ENCODE data around the gene SBNO2.

The SBNO2 gene

DNA sequence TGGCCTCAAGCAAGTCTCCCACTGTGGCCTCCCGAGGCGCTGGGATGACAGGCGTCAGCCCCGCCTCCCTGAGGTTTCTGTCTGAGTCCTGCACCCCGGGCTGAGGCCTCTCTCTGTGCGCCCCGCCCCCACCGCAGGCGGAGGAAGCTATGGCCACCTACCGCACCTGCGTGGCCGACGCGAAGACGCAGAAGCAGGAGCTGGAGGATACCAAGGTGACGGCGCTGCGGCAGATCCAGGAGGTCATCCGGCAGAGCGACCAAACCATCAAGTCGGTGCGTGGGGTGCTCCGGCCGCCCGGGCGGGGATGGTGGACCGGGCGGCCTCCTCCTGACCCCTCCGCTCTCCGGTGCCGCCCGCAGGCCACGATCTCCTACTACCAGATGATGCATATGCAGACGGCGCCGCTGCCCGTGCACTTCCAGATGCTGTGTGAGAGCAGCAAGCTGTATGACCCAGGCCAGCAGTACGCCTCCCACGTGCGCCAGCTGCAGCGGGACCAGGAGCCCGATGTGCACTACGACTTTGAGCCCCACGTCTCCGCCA lies 94.4 kb downstream of the SBNO2 start:
- no peaks in the 10 kb centered on the region for H3K9me3 ChIP-seq (replicated peaks; ENCODE audit: low read length)
- H3K4me3 ChIP-seq (ENCODE audit: low read length), result no peak overlapping the region
- no peaks in the 10 kb centered on the region for H3K36me3 ChIP-seq (ENCODE audit: insufficient read depth, low read length)
- H3K27me3 ChIP-seq (ENCODE audit: control insufficient read depth, insufficient read depth, low read length), result peaks cover 6% of the 10 kb centered on the region
- no peak overlapping the region for H3K4me2 ChIP-seq (ENCODE audit: low read length)
- H3K4me1 ChIP-seq (ENCODE audit: control insufficient read depth, insufficient read depth, low read length), result peaks cover 9% of the 10 kb centered on the region
- no peak overlapping the region for H3K9ac ChIP-seq (ENCODE audit: low read depth, low read length)

- H3K4me2 ChIP-seq (ENCODE audit: low read length), result no peak overlapping the region
- H3K36me3 ChIP-seq (ENCODE audit: insufficient read depth, low read length), result no peaks in the 10 kb centered on the region
- no peak overlapping the region for H3K4me3 ChIP-seq (ENCODE audit: low read length)
- H3K9ac ChIP-seq (ENCODE audit: low read depth, low read length), result no peak overlapping the region
- no peaks in the 10 kb centered on the region for H3K9me3 ChIP-seq (replicated peaks; ENCODE audit: low read length)
- peaks cover 10% of the 10 kb centered on the region for H3K27me3 ChIP-seq (ENCODE audit: control insufficient read depth, insufficient read depth, low read length)
- peaks cover 4% of the 10 kb centered on the region for H3K4me1 ChIP-seq (ENCODE audit: control insufficient read depth, insufficient read depth, low read length)
Measured at GRCh38 chr19:1076951-1077350, 97.1 kb downstream of the SBNO2 start.

- peaks cover 4% of the 10 kb centered on the region for H3K4me1 ChIP-seq (ENCODE audit: control insufficient read depth, insufficient read depth, low read length)
- no peak overlapping the region for H3K4me3 ChIP-seq (ENCODE audit: low read length)
- H3K9ac ChIP-seq (ENCODE audit: low read depth, low read length), result no peak overlapping the region
Measured at GRCh38 chr19:1076046-1076386, 98.1 kb downstream of the SBNO2 start.

GRCh38 chr19:1074544-1075283 lies 99.4 kb downstream of the SBNO2 start:
- Histone ChIP-seq H3K4me2 (ENCODE audit: low read length) (no peak overlapping the region), H3K4me3 (ENCODE audit: low read length) (no peak overlapping the region), H3K9me3 (replicated peaks; ENCODE audit: low read length) (no peaks in the 10 kb centered on the region), H3K36me3 (ENCODE audit: insufficient read depth, low read length) (no peaks in the 10 kb centered on the region), H3K9ac (ENCODE audit: low read depth, low read length) (no peak overlapping the region), H3K27me3 (ENCODE audit: control insufficient read depth, insufficient read depth, low read length) (peaks cover 24% of the 10 kb centered on the region), H3K4me1 (ENCODE audit: control insufficient read depth, insufficient read depth, low read length) (peaks cover 4% of the 10 kb centered on the region)

More at GRCh38 chr19:1076046-1076386, 98.1 kb downstream of the SBNO2 start:
- Histone ChIP-seq H3K36me3 (ENCODE audit: insufficient read depth, low read length) (no peaks in the 10 kb centered on the region), H3K4me2 (ENCODE audit: low read length) (no peak overlapping the region), H3K9me3 (replicated peaks; ENCODE audit: low read length) (no peaks in the 10 kb centered on the region), H3K27me3 (ENCODE audit: control insufficient read depth, insufficient read depth, low read length) (peaks cover 17% of the 10 kb centered on the region)

DNA sequence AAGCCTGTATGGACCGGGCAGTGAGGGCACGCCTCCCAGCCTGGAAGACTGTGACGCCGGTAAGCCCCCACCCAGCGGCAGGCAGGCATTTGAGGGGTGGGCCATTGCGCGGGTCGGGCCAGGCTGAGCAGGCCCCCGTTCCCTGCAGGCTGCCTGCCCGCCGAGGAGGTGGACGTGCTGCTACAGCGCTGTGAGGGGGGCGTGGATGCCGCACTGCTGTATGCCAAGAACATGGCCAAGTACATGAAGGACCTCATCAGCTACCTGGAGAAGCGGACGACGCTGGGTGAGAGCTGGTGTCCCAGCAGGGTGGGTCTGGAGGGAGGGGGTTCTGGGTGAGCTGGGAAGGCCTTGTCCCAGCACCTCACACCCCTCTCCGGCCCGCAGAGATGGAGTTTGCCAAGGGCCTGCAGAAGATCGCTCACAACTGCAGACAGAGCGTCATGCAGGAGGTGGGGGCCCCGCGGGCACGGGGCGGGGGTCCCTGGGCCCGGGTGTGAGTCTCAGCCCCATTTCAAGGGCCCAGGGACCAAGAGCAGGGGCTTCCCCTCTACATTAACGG lies 100.0 kb downstream of the SBNO2 start:
- no peak overlapping the region for H3K4me3 ChIP-seq (ENCODE audit: low read length)
- H3K36me3 ChIP-seq (ENCODE audit: insufficient read depth, low read length), result no peaks in the 10 kb centered on the region

DNA sequence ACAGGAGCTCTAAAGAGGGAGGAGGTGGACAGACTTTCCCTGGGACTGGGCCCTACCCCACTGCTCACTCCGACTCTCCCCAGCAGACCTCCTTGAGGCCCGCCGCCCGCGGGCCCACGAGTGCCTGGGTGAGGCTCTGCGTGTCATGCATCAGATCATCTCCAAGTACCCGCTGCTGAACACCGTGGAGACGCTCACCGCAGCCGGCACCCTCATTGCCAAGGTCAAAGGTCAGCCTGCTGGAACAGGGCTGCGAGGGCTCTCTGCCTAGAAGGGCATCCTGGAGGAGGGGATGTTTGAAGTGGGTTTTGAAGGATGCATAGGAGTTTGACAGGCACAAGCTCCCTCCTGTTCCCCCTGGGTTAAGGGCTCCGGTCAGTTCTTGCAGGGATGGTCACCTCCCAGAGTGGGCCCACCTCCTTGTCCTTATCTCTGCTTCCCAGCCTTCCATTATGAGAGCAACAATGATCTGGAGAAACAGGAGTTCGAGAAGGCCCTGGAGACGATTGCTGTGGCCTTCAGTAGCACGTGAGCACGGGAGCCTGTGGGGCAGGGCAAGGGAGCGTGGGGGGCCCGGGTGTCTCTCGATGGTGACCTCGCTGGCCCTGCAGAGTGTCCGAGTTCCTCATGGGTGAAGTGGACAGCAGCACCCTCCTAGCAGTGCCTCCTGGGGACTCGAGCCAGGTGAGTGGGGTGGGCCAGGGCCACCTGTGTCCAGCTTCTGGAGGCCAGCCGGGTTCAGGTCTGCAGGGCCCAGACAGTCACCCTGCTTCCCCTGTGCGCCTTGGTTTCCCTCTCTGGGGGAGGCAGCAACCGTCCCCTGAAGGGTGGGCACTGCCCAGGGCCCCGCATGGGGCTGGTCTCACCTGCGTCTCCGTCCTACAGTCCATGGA lies 100.8 kb downstream of the SBNO2 start:
- Histone ChIP-seq H3K9ac (ENCODE audit: low read depth, low read length) (no peak overlapping the region), H3K4me2 (ENCODE audit: low read length) (no peak overlapping the region), H3K36me3 (ENCODE audit: insufficient read depth, low read length) (no peaks in the 10 kb centered on the region), H3K4me1 (ENCODE audit: control insufficient read depth, insufficient read depth, low read length) (peaks cover 4% of the 10 kb centered on the region), H3K27me3 (ENCODE audit: control insufficient read depth, insufficient read depth, low read length) (peaks cover 37% of the 10 kb centered on the region), H3K9me3 (replicated peaks; ENCODE audit: low read length) (no peaks in the 10 kb centered on the region), H3K4me3 (ENCODE audit: low read length) (no peak overlapping the region)

More for the DNA sequence above, 100.0 kb downstream of the SBNO2 start:
- Histone ChIP-seq H3K27me3 (ENCODE audit: control insufficient read depth, insufficient read depth, low read length) (peaks cover 30% of the 10 kb centered on the region), H3K9ac (ENCODE audit: low read depth, low read length) (no peak overlapping the region), H3K4me1 (ENCODE audit: control insufficient read depth, insufficient read depth, low read length) (peaks cover 4% of the 10 kb centered on the region), H3K9me3 (replicated peaks; ENCODE audit: low read length) (no peaks in the 10 kb centered on the region), H3K4me2 (ENCODE audit: low read length) (no peak overlapping the region)

DNA sequence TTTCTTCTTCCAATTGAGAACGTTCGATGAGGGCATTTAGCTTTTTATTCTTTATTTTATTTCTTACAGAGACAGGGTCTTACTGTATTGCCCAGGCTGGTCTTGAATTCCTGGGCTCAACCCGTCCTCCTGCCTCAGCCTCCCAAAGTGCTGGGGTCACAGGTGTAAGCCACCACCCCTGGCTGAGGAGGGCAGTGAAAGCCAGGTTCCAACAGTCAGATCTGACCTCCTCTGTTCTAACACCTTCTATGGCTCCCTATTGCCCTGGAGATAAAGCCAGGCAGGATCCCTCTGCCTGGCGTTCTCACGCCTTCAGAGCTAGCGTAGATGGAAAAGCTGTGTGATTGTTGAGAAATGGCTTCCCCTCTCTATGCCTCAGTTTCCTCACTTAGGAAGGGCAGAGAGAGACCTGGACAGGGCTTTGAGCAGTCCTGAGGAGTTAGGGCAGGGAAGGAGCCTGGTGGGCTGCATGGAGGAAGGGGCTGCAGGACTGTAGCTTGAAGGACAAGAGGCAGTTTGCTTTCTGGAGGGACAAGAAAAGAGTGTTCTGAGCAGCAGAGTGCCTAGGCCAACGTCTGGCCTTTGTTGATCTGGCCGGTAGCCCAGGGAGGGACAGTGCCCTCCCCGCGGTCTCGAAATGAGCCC lies 101.6 kb downstream of the SBNO2 start:
- Histone ChIP-seq H3K36me3 (ENCODE audit: insufficient read depth, low read length) (no peaks in the 10 kb centered on the region), H3K4me2 (ENCODE audit: low read length) (no peak overlapping the region), H3K9me3 (replicated peaks; ENCODE audit: low read length) (no peaks in the 10 kb centered on the region), H3K4me3 (ENCODE audit: low read length) (no peak overlapping the region), H3K4me1 (ENCODE audit: control insufficient read depth, insufficient read depth, low read length) (peaks cover 4% of the 10 kb centered on the region), H3K9ac (ENCODE audit: low read depth, low read length) (no peak overlapping the region), H3K27me3 (ENCODE audit: control insufficient read depth, insufficient read depth, low read length) (peaks cover 41% of the 10 kb centered on the region)

DNA sequence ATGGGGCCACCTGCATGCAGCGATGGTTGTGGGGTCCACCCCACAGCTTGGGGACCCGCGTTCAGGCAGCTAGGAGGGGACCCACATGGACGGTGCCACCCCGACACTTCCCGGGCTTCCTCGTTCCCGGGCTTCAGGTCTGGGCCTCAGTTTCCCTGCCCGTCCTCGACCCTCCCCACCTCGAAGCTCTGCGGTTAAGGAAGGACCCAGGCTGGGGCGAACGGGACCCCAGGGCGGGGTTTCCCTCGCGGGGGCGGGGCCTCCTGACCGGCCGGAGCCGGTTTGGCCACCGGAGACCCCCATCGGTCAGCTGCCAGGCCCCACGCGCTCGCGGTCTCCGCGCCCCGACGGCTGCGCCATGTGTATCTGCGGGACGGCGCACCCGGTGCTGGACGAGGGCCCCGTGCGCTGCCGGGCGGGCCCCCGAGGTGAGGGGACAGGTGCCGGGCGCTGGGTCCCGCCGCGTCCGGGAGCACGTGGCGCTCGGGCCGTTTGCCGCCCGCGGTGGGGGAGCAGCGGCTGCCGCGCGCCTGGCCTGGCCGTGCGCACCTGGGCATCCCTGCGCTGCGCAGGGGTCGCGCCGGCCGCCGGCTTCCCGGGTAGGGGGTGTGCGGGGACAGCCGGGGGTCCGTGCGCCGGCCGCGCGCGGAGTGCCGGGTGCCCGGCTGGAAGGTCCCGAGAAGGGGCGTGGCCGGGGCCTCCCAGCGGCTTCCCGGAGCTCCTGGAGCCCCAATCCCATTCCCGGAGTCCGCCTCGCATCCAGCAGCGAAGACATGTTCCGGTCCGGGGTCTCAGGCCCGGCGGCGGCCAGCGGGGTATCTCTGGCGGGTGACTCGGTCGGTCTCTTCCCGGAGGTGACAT lies 102.9 kb downstream of the SBNO2 start:
- no peak overlapping the region for H3K4me3 ChIP-seq (ENCODE audit: low read length)
- peaks cover 52% of the 10 kb centered on the region for H3K27me3 ChIP-seq (ENCODE audit: control insufficient read depth, insufficient read depth, low read length)
- peak overlapping the region; percentile 44 for H3K4me2 ChIP-seq (ENCODE audit: low read length)
- no peak overlapping the region for H3K9ac ChIP-seq (ENCODE audit: low read depth, low read length)
- no peaks in the 10 kb centered on the region for H3K9me3 ChIP-seq (replicated peaks; ENCODE audit: low read length)
- no peaks in the 10 kb centered on the region for H3K36me3 ChIP-seq (ENCODE audit: insufficient read depth, low read length)
- H3K4me1 ChIP-seq (ENCODE audit: control insufficient read depth, insufficient read depth, low read length), result peaks cover 9% of the 10 kb centered on the region

GRCh38 chr19:1070576-1070930 lies 103.5 kb downstream of the SBNO2 start:
- Histone ChIP-seq H3K4me2 (ENCODE audit: low read length) (no peak overlapping the region), H3K4me1 (ENCODE audit: control insufficient read depth, insufficient read depth, low read length) (peaks cover 11% of the 10 kb centered on the region), H3K27me3 (ENCODE audit: control insufficient read depth, insufficient read depth, low read length) (peaks cover 53% of the 10 kb centered on the region), H3K9me3 (replicated peaks; ENCODE audit: low read length) (no peaks in the 10 kb centered on the region), H3K36me3 (ENCODE audit: insufficient read depth, low read length) (no peaks in the 10 kb centered on the region), H3K9ac (ENCODE audit: low read depth, low read length) (no peak overlapping the region), H3K4me3 (ENCODE audit: low read length) (no peak overlapping the region)

GRCh38 chr19:1069009-1069779 lies 104.9 kb downstream of the SBNO2 start:
- H3K4me1 ChIP-seq (ENCODE audit: control insufficient read depth, insufficient read depth, low read length), result peaks cover 12% of the 10 kb centered on the region
- H3K27me3 ChIP-seq (ENCODE audit: control insufficient read depth, insufficient read depth, low read length), result peaks cover 53% of the 10 kb centered on the region
- H3K4me3 ChIP-seq (ENCODE audit: low read length), result no peak overlapping the region
- H3K9ac ChIP-seq (ENCODE audit: low read depth, low read length), result no peak overlapping the region
- H3K9me3 ChIP-seq (replicated peaks; ENCODE audit: low read length), result no peaks in the 10 kb centered on the region
- no peak overlapping the region for H3K4me2 ChIP-seq (ENCODE audit: low read length)
- H3K36me3 ChIP-seq (ENCODE audit: insufficient read depth, low read length), result no peaks in the 10 kb centered on the region
